ENCODE measurements around the gene VOPP1. TPM values are rescaled to one million over a fixed set of nuclear protein-coding genes. Genes with fewer than 3 reads are reported as not detected.
A peak's percentile ranks its signal among the peaks of the same experiment; 100 is the strongest.
"Not testable (repeated sequence)": the region's sequence is repeated elsewhere in the genome, so short reads cannot be mapped to it uniquely, and the experiment has no call there.

Gene VOPP1
- total RNA-seq, 1 donor from 2014 or later: 23.7 TPM

- intact Hi-C loops (cut with micrococcal nuclease): no loop called here
- DNase-seq: no peak
- no peak overlapping the region for H3K27ac ChIP-seq (replicated peaks)
- no peak for TF ChIP-seq CTCF (IDR thresholded peaks at IDR 0.05; ENCODE audit: borderline replicate concordance)
- H3K4me3 ChIP-seq: no peak overlapping the region
- H3K4me1 ChIP-seq: peaks cover 6% of the 10 kb centered on the region
- H3K36me3 ChIP-seq: no peaks in the 10 kb centered on the region
- H3K27me3 ChIP-seq (ENCODE audit: low read depth): no peaks in the 10 kb centered on the region
- no peaks in the 10 kb centered on the region for H3K9me3 ChIP-seq (replicated peaks)
Measured at GRCh38 chr7:55588379-55588699, 16.0 kb upstream of the VOPP1 start.

DNA sequence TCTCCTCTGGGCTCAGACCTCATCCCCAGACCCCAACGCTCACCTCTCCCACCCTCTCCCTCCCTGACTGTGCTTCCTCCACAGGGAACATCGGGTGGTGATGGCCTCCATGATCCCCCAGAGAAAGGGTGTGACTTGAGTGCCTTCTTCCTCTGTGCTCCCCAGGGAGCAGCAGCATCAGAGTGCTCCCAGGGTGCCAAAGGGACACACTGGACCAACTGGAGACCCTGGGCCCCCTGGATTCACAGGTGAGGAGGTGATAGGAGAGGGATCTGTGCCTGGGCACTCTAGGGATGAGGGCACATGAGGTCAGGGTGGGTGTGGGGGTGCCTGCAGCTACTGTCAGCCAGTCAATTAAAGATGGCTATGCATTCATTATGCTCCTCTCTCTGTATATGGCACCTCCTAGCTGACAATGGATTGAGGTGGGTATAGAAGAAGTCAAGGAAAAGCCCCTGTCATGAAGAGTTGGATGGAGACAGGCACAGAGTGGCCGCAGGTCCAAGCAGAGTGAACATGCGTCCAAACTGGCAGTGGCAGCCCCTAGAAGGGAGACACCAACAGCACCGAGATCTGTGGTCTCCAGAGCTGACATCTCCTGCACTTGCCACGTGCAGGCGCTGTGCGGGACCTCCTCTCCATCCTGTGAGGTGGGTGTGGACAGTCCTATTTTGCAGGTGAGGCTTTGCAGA lies 15.5 kb upstream of the VOPP1 start:
- no peak for TF ChIP-seq CTCF (IDR thresholded peaks at IDR 0.05; ENCODE audit: borderline replicate concordance)
- no peak for DNase-seq
- Histone ChIP-seq H3K36me3 (no peaks in the 10 kb centered on the region), H3K4me1 (peaks cover 1% of the 10 kb centered on the region), H3K4me3 (no peak overlapping the region), H3K27me3 (ENCODE audit: low read depth) (no peaks in the 10 kb centered on the region), H3K9me3 (replicated peaks) (no peaks in the 10 kb centered on the region), H3K27ac (replicated peaks) (no peak overlapping the region)
- intact Hi-C loops (cut with micrococcal nuclease): no loop called here

DNA sequence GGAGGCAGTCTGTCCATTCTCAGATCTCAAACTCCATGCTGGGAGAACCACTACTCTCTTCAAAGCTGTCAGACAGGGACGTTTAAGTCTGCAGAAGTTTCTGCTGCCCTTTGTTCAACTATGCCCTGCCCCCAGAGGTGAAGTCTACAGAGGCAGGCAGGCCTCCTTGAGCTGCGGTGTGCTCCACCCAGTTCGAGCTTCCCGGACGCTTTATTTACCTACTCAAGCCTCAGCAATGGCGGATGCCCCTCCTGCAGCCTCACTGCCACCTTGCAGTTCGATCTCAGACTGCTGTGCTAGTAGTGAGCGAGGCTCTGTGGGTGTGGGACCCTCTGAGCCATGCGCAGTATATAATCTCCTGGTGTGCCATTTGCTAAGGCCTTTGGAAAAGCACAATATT lies 10.4 kb upstream of the VOPP1 start:
- intact Hi-C loops (cut with micrococcal nuclease); H3K36me3 ChIP-seq; H3K4me3 ChIP-seq; DNase-seq; H3K27me3 ChIP-seq (ENCODE audit: low read depth); H3K4me1 ChIP-seq; H3K9me3 ChIP-seq (replicated peaks); H3K27ac ChIP-seq (replicated peaks): not testable (repeated sequence)

DNA sequence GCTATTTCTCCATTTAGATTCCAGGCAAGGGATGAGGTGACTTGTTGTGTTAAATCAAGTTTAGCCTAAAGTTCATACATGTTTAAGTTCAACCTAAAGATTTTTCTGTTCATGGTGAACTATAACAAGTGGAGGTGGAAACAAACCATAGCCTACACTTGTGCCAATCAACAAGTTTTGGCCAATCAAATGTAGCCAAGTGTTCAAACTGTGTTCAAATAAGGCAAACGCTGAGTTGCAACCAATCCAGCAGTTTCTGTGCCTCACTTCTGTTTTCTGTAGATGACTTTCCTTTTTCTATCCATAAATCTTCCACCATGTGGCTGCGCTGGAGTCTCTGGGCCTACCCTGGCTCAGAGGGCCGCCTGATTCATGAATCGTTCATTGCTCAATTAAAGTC lies 4.5 kb upstream of the VOPP1 start:
- no peak for DNase-seq
- H3K9me3 ChIP-seq (replicated peaks): no peaks in the 10 kb centered on the region
- no peak overlapping the region for H3K27ac ChIP-seq (replicated peaks)
- no peaks in the 10 kb centered on the region for H3K36me3 ChIP-seq
- no peaks in the 10 kb centered on the region for H3K27me3 ChIP-seq (ENCODE audit: low read depth)
- no peak overlapping the region for H3K4me3 ChIP-seq
- TF ChIP-seq CTCF (IDR thresholded peaks at IDR 0.05; ENCODE audit: borderline replicate concordance): no peak
- H3K4me1 ChIP-seq: peaks cover 31% of the 10 kb centered on the region
- intact Hi-C loops (cut with micrococcal nuclease): no loop called here

GRCh38 chr7:55575733-55576132 lies 3.4 kb upstream of the VOPP1 start:
- Histone ChIP-seq H3K4me3 (no peak overlapping the region), H3K4me1 (peaks cover 41% of the 10 kb centered on the region), H3K36me3 (no peaks in the 10 kb centered on the region), H3K27ac (replicated peaks) (no peak overlapping the region), H3K9me3 (replicated peaks) (no peaks in the 10 kb centered on the region), H3K27me3 (ENCODE audit: low read depth) (no peaks in the 10 kb centered on the region)
- TF ChIP-seq CTCF (IDR thresholded peaks at IDR 0.05; ENCODE audit: borderline replicate concordance): no peak
- no peak for DNase-seq
- intact Hi-C loops (cut with micrococcal nuclease): no loop called here

- DNase-seq: no peak
- Histone ChIP-seq H3K4me1 (peaks cover 47% of the 10 kb centered on the region), H3K27me3 (ENCODE audit: low read depth) (no peaks in the 10 kb centered on the region), H3K4me3 (no peak overlapping the region), H3K36me3 (no peaks in the 10 kb centered on the region), H3K9me3 (replicated peaks) (no peaks in the 10 kb centered on the region), H3K27ac (replicated peaks) (peak overlapping the region; percentile 84)
- intact Hi-C loops (cut with micrococcal nuclease): no loop called here
- no peak for TF ChIP-seq CTCF (IDR thresholded peaks at IDR 0.05; ENCODE audit: borderline replicate concordance)
Measured at GRCh38 chr7:55575098-55575497, 2.8 kb upstream of the VOPP1 start.

All from left ventricle myocardium inferior (tissue), 1 donor.